ENCODE results near the gene PLEKHG4. TPM values are rescaled to one million over a fixed set of nuclear protein-coding genes. Genes with fewer than 3 reads are reported as not detected.

PLEKHG4 gene
- total RNA-seq, 1 experiment from 2014 or later: 15.1 TPM

DNA sequence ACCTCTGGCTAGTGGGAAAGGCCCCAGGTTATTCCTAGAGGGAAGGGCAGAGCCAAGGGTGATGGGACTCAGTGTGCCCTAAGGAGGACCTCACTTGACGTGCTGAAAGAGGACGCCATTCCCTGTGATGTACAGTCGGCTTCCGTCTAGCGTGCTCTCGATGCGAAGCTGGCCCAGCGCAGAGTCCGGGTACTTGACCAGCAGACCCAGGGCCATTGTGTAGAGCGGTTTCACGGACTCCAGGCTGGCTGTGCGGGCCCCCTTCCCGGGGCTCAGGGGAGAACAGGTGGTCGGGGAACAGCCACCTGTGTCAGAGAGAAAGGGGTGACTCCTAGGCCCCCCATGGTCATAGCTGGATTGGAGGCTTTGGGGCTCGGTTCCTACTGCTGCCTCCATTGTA is 19.9 kb downstream of the PLEKHG4 start:
- H3K4me1 ChIP-seq (replicated peaks): peaks cover 12% of the 10 kb centered on the region
- H3K27me3 ChIP-seq (replicated peaks): no peaks in the 10 kb centered on the region
- H3K9me3 ChIP-seq (replicated peaks): no peaks in the 10 kb centered on the region
- no peak for DNase-seq (ENCODE audit: low read depth in 1 of 2, low spot score in 2 of 2)
- no peaks in the 10 kb centered on the region for H3K36me3 ChIP-seq
- no peak overlapping the region for H3K27ac ChIP-seq
- H3K4me3 ChIP-seq: no peak overlapping the region

DNA sequence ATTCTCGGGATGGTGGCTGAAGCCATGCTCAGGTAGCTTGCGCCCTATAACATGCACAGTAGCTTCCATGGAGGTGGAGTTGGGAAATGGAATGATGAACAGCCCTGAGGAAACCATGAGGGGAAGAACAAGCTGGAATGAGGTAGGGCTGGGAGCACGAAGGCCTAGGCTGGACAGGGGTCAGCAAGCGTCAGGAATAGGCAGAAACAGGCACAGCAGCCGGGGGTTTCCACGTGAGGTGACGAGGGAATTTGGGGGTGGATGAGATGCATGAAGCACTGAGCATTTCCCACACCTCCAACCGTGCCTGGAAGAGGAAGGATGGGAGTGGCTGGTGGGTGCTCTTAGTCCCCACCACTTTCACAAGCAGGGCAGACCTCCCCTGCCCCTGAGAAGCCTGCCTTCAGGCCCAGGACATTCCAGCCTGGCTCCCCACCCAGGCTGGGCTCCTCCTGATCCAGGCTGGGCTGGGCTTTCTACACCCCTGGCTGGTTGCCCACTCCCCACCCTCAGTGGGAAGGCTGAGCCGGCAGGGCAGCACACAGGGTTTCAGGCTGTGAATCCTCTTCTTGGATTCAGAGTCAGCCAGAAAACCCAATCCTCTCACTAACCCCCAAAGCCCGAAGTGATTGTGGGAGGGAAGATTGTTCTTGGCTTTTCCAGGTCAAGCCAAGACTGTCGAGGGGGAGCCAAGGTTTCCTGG is 21.9 kb downstream of the PLEKHG4 start:
- H3K27ac ChIP-seq: no peak overlapping the region
- H3K27me3 ChIP-seq (replicated peaks): no peaks in the 10 kb centered on the region
- no peaks in the 10 kb centered on the region for H3K36me3 ChIP-seq
- peaks cover 7% of the 10 kb centered on the region for H3K4me1 ChIP-seq (replicated peaks)
- H3K4me3 ChIP-seq: no peak overlapping the region
- no peak for DNase-seq (ENCODE audit: low read depth in 1 of 2, low spot score in 2 of 2)
- no peaks in the 10 kb centered on the region; the same call in 1 of the 2 replicates for H3K9me3 ChIP-seq (replicated peaks)

DNA sequence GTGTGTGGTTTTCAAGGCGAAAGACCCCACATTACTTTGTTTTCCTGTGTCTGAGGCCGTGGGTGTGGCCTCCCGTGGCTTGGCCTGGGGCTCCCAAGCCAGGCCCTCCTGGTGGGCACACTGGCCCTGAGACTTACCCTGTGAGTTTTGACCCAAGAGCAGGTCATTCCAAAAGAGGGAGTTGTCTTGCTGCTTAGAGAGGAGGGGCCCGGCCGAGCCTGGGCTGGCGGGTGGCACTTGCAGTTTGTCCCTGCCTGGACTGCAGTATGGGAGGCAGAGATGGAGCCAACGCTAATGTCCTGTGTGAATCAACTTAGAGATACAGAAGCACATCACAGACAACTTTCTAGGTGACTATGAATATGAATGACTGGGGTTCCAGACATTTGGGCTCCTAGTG is 22.7 kb downstream of the PLEKHG4 start:
- Histone ChIP-seq H3K4me1 (replicated peaks) (no peaks in the 10 kb centered on the region; the same call in 1 of the 2 replicates), H3K27ac (no peak overlapping the region), H3K27me3 (replicated peaks) (no peaks in the 10 kb centered on the region), H3K9me3 (replicated peaks) (no peaks in the 10 kb centered on the region; the same call in 1 of the 2 replicates), H3K4me3 (no peak overlapping the region), H3K36me3 (no peaks in the 10 kb centered on the region)
- no peak for DNase-seq (ENCODE audit: low read depth in 1 of 2, low spot score in 2 of 2)

DNA sequence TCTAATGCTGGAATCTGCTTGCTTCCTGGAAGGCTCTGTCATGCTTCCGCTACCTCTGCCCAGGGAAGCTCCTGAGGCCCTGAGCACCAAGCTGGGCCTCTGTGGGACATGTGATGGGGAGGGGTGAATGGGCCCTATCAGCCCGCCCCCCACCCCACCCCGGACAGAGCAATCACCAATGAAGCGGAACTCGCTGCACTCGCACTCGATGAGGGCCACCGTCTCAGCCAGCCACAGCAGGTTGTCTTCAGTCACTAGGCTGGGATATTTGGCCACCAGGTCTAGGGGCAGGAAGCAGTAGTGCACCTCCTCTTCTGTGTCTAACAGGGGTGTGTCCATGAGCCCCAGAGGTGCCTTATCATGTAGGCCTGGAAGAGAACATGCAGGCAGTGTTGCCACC is 23.6 kb downstream of the PLEKHG4 start:
- Histone ChIP-seq H3K27me3 (replicated peaks) (no peaks in the 10 kb centered on the region), H3K9me3 (replicated peaks) (no peaks in the 10 kb centered on the region; the same call in 1 of the 2 replicates), H3K4me1 (replicated peaks) (no peaks in the 10 kb centered on the region), H3K36me3 (no peaks in the 10 kb centered on the region), H3K4me3 (no peak overlapping the region), H3K27ac (no peak overlapping the region)
- DNase-seq (ENCODE audit: low read depth in 1 of 2, low spot score in 2 of 2): no peak

DNA sequence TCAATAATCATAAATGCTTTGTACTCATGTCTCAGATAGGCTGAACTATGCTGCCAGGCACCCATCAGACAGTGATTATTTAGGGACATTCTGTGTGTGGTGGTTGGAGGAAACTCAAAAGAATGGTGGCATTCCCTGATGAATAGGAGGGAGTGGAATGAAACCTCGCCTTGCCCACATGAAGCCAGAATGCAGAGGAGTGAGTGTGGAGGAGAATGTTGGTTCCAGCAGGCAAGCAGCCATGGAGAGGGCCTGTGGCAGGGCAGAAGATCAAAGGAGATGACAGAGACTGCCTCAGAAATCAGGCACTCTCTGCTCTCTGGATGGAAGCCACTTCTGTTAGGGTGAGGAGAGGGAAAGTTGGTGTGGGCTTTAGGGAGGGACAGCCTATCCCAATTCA is 24.7 kb downstream of the PLEKHG4 start:
- H3K4me1 ChIP-seq (replicated peaks): no peaks in the 10 kb centered on the region
- H3K4me3 ChIP-seq: no peak overlapping the region
- DNase-seq (ENCODE audit: low read depth in 1 of 2, low spot score in 2 of 2): no peak
- no peak overlapping the region for H3K27ac ChIP-seq
- H3K27me3 ChIP-seq (replicated peaks): no peaks in the 10 kb centered on the region
- H3K36me3 ChIP-seq: no peaks in the 10 kb centered on the region
- no peaks in the 10 kb centered on the region; the same call in 1 of the 2 replicates for H3K9me3 ChIP-seq (replicated peaks)

DNA sequence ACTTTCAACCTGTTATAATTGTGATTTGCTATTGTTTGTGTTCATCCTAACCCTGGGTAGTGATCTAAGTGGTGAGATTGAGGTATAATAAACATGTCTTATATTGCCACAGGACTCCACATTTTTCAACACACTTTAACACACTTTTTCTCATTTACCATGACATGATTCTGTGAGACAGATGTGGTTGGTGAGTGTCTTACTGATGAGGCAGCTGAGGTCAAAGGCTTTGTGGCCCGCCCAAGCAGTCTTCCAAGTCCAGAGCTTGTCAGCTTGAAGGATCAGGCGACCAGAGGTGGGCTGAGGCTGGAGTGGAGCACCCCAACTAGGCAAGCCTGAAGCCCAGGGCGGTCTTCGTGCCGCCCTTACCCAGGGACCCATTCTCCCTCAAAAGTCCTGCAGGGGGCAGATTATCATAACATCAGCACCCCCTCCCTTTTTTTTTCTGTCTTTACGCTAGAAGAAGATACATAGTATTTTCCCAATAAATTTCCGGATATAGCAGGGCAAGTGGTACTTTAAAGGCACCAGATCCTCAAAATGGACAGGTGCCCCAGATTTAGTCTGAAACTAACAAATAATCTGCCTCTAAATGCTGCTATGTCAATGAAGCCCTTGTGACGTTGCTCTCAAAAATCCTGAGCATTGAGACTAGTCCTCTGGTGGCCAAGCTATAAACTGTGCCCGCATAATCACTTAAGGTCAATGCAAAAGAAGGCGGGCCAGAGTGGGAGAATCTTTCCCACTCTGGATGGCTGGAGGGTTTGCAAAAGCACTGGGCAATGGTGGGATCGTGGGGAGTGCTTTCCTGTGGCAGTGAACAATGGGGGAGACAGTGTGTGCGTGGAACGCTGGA is 26.1 kb downstream of the PLEKHG4 start:
- DNase-seq (ENCODE audit: low read depth in 1 of 2, low spot score in 2 of 2): no peak
- H3K36me3 ChIP-seq: no peaks in the 10 kb centered on the region
- H3K4me3 ChIP-seq: no peak overlapping the region
- H3K27me3 ChIP-seq (replicated peaks): no peaks in the 10 kb centered on the region
- no peaks in the 10 kb centered on the region; the same call in 1 of the 2 replicates for H3K9me3 ChIP-seq (replicated peaks)
- H3K27ac ChIP-seq: no peak overlapping the region
- H3K4me1 ChIP-seq (replicated peaks): no peaks in the 10 kb centered on the region

DNA sequence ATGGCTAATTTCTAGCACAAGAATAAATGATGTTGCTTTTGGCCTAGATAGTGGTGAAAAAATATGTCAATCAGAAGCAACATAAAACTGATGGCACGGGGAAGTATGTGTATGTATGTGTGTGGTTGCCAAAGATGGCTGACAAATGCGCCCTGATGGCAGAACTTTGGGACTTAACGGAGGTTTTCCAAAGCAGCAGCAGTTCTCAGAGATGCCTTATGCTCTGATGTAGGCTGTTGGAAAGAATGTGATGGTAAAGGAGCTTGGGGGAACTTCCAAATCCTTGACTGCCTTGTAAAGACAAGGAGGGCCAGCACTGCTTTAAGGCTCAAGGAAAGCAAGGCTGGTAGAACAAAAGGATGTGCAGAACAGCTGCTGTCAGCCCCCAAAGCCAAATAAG is 31.2 kb downstream of the PLEKHG4 start:
- DNase-seq (ENCODE audit: low read depth in 1 of 2, low spot score in 2 of 2): no peak
- Histone ChIP-seq H3K36me3 (no peaks in the 10 kb centered on the region), H3K27me3 (replicated peaks) (no peaks in the 10 kb centered on the region), H3K4me1 (replicated peaks) (peaks cover 21% of the 10 kb centered on the region), H3K4me3 (no peak overlapping the region), H3K9me3 (replicated peaks) (no peaks in the 10 kb centered on the region), H3K27ac (0 out of 2 replicates have a peak overlapping the region, but pooled peaks have one; percentile 48)

DNA sequence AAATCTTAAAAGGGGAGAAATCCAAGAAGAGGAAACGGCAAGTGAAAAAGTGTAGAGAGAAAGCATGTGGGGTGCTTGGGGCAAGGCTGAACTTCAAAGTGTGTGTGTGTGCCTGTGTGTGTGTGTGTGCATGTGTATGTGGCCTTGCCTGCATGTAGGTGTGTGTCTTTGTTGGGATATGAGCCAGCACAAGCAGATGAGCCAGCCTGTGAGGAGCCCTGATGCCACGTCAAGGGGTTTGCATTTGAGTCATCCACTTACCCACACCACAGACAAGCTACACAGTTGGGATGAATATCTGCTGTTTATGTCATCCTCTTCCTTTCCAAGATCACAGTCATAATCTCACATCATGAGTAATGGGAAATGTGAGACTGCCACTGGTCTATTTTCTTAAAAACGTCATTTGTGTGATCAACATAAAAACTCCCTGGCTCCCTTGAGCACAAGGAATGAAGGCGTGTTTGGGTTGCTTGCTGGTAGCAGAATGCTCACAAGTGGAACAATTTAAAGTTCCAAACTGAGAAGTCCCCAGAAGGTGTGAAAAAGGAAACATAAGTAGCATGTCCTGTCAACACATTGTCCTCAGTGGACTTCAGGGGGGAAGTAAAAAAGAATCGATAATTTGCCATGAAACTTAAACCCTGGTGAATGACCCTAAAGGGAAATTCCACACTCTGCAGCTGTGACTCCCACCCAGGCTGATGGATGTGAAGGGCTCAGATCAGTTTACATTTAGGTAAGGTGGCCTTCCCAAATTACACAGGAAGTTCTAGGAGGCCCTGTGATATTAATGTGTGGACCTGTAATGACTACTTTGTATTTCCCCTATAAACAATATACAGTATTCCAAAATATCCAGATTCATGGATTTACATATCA is 32.5 kb downstream of the PLEKHG4 start:
- peak; percentile 93 to 94 for DNase-seq (ENCODE audit: low read depth in 1 of 2, low spot score in 2 of 2)
- no peak overlapping the region for H3K4me3 ChIP-seq
- H3K36me3 ChIP-seq: no peaks in the 10 kb centered on the region
- H3K27me3 ChIP-seq (replicated peaks): no peaks in the 10 kb centered on the region
- H3K9me3 ChIP-seq (replicated peaks): no peaks in the 10 kb centered on the region
- peak overlapping the region; percentile 78 for H3K27ac ChIP-seq
- peaks cover 21% of the 10 kb centered on the region for H3K4me1 ChIP-seq (replicated peaks)

DNA sequence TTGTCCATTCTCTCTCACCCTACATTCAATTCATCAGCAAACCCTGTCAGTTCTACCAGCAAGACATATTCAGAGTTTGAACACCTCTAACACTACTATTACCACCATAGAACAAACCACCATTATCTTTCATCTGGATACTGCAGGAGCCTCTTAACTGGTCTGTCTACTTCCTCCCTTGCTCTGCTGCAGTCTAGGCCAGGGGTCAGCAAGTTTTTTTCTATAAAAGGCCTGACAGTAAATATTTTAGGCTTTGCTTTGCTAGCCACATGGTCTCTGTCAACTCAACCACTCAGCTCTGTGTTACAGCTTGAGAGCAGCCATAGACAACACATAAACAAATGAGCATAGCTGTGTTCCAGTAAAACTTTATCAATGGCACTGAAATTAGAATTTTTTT is 33.4 kb downstream of the PLEKHG4 start:
- Histone ChIP-seq H3K4me3 (no peak overlapping the region), H3K27ac (peak overlapping the region; percentile 78), H3K4me1 (replicated peaks) (peaks cover 21% of the 10 kb centered on the region), H3K9me3 (replicated peaks) (no peaks in the 10 kb centered on the region), H3K36me3 (no peaks in the 10 kb centered on the region), H3K27me3 (replicated peaks) (no peaks in the 10 kb centered on the region)
- no peak for DNase-seq (ENCODE audit: low read depth in 1 of 2, low spot score in 2 of 2)

DNA sequence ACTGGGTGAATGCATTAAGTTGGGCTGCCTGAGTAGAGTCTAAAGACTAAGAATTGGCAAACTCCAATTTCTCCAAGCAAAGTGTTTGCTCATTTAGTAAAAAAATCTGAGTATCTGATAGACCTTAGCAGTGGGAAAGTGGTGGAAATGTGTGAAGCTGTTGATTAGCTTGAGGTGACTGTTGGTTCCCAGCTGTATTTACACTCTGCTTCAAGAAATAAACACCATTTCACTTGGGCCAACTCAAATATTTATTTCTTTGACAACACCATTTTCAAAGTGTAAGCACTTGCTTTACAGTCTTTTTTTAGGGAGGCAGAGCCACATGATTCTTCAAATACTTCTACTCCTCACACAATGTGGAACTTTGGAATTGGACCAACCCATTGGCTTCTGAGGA is 38.5 kb downstream of the PLEKHG4 start:
- H3K36me3 ChIP-seq: no peaks in the 10 kb centered on the region
- H3K27ac ChIP-seq: no peak overlapping the region
- peaks cover 3% of the 10 kb centered on the region for H3K4me1 ChIP-seq (replicated peaks)
- no peaks in the 10 kb centered on the region for H3K9me3 ChIP-seq (replicated peaks)
- no peak for DNase-seq (ENCODE audit: low read depth in 1 of 2, low spot score in 2 of 2)
- no peak overlapping the region for H3K4me3 ChIP-seq
- H3K27me3 ChIP-seq (replicated peaks): peaks cover under 1% of the 10 kb centered on the region; the same call in 1 of the 2 replicates

DNA sequence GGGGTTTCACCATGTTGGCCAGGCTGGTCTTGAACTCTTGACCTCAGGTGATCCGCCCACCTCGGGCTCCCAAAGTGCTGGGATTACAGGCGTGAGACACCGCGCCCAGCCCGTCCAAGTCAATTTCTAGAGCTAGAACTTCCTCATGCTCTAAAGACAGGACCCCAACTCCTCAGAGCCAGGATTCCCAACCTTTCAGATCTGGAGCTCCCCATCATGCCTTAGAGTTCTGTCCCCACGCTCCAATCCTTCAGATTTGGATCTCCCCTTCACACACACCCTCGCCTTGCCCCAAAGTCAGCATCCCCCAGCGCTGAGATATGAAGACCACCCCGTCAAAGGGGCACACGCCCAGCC is 46.8 kb downstream of the PLEKHG4 start:
- peaks cover 8% of the 10 kb centered on the region for H3K4me1 ChIP-seq (replicated peaks)
- no peaks in the 10 kb centered on the region for H3K9me3 ChIP-seq (replicated peaks)
- H3K27ac ChIP-seq: no peak overlapping the region
- H3K27me3 ChIP-seq (replicated peaks): peaks cover 10% of the 10 kb centered on the region; the same call in 1 of the 2 replicates
- H3K36me3 ChIP-seq: no peaks in the 10 kb centered on the region
- H3K4me3 ChIP-seq: peak overlapping the region; percentile 35
- no peak for DNase-seq (ENCODE audit: low read depth in 1 of 2, low spot score in 2 of 2)

DNA sequence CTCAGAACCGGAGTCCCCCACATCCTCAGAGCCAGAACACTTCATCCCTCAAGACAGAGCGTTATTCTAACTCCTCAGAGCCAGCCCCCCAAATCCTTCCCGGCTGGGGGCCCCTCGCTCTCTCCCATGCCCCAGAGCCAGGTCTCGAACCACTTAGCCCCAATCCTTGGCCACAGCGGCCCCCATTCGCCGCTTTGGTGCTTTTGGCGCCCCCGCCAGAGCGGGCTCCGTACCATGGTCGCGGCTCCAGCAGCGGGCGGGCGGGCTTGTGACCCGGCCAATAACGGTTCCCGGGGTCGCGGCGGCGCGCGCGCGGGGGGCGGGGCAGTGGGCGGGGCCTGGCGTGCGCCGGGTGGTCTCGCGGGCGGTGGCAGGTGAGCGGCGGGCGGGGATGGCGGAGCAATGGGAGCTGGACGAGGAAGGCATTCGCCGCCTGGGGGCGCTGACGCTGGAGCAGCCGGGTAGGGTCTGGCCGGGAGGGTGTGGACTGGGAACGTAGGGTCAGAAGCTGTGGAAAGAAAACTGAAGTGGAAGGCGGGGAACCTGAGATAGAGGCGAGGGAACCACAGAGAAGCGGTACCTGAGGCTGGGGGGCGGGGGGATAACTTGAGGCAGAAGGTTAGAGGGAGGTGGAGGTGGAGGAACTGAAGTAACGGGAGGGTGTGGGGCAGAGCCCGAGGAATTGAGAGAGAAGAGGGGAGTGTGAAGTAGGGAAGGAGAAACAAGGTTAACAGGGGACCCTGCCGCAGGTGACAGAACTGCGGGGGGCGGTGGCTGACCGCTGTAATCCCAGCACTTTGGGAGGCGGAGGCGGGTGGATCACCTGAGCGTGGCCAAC is 47.4 kb downstream of the PLEKHG4 start, which contains the start of the genes KCTD19 and LRRC36:
Gene KCTD19 (minus strand): TSS at position 270 of the 838 bp plus-strand sequence. CDS start 34 bp downstream, at position 236.
Gene LRRC36 (plus strand): TSS at position 344 of the 838 bp plus-strand sequence. CDS start 48 bp downstream, at position 392.
- H3K27me3 ChIP-seq (replicated peaks): peaks cover 10% of the 10 kb centered on the region; the same call in 1 of the 2 replicates
- no peak within 1 kb of the TSS for H3K27ac ChIP-seq
- H3K9me3 ChIP-seq (replicated peaks): no peaks in the 10 kb centered on the region
- peak within 1 kb of the TSS; percentile 35 for H3K4me3 ChIP-seq
- peak in 1 of 2 experiments; percentile 58 for DNase-seq (ENCODE audit: low read depth in 1 of 2, low spot score in 2 of 2)
- H3K36me3 ChIP-seq: no peaks in the 10 kb centered on the region
- H3K4me1 ChIP-seq (replicated peaks): peaks cover 8% of the 10 kb centered on the region

All from SJSA1 (cell line).